Parathyroid adenoma (tissue), 2 donors: ENCODE data around the gene EXOG.

Experiments used
- H2AFZ ChIP-seq: fragments of 300-600 bp; sonication (generic); one replicate; pipeline ENCODE4 v1.7.0; 2017; ENCODE audit warnings: antibody characterized with exemption, mild to moderate bottlenecking
- H3K27ac ChIP-seq: fragments of 300-600 bp; sonication (generic); one replicate; pipeline ENCODE4 v1.7.0; 2017
- H3K27me3 ChIP-seq: fragments of 300-600 bp; sonication (generic); one replicate; pipeline ENCODE4 v1.7.0; 2017; ENCODE audit warnings: low read length; ENCODE audit not compliant: control insufficient read depth, insufficient read depth
- H3K36me3 ChIP-seq: fragments of 300-600 bp; sonication (generic); one replicate; pipeline ENCODE4 v1.7.0; 2017; ENCODE audit warnings: low read length; ENCODE audit not compliant: control insufficient read depth, insufficient read depth
- H3K4me1 ChIP-seq: fragments of 300-600 bp; sonication (generic); one replicate; pipeline ENCODE4 v1.7.0; 2017; ENCODE audit warnings: control low read depth
- H3K4me2 ChIP-seq: fragments of 300-600 bp; sonication (generic); one replicate; pipeline ENCODE4 v1.7.0; 2017; ENCODE audit warnings: low read length
- H3K4me3 ChIP-seq: fragments of 300-600 bp; sonication (generic); one replicate; pipeline ENCODE4 v1.7.0; 2017; ENCODE audit warnings: low read depth, low read length
- H3K79me2 ChIP-seq: fragments of 300-600 bp; sonication (generic); one replicate; pipeline ENCODE4 v1.7.0; 2017; ENCODE audit warnings: control low read depth
- H3K9ac ChIP-seq: fragments of 300-600 bp; sonication (generic); one replicate; pipeline ENCODE4 v1.7.0; 2017; ENCODE audit warnings: mild to moderate bottlenecking
- H3K9me3 ChIP-seq: fragments of 300-600 bp; sonication (generic); one replicate; pipeline ENCODE4 v1.7.0; 2017; ENCODE audit warnings: low read length; ENCODE audit not compliant: control insufficient read depth
- CTCF ChIP-seq: fragments of 300-600 bp; sonication (generic); IDR thresholded peaks from one replicate; pipeline ENCODE4 v1.7.0; 2017; ENCODE audit warnings: antibody characterized with exemption, mild to moderate bottlenecking
- donor health status: primary hyperparathyroidism.

The EXOG gene

GRCh38 chr3:38473229-38473628 is 22.9 kb upstream of the EXOG start:
- H3K79me2 ChIP-seq, result peaks cover 48% of the 10 kb centered on the region
- H2AFZ ChIP-seq, result no peak overlapping the region
- H3K9me3 ChIP-seq, result no peaks in the 10 kb centered on the region
- no peaks in the 10 kb centered on the region for H3K27me3 ChIP-seq
- H3K36me3 ChIP-seq, result no peaks in the 10 kb centered on the region
- no peak overlapping the region for H3K27ac ChIP-seq
- H3K9ac ChIP-seq, result no peak overlapping the region
- H3K4me3 ChIP-seq, result no peak overlapping the region
- TF ChIP-seq CTCF, result no peak
- H3K4me2 ChIP-seq, result no peak overlapping the region
- peaks cover 30% of the 10 kb centered on the region for H3K4me1 ChIP-seq

- H3K4me1 ChIP-seq, result peaks cover 20% of the 10 kb centered on the region
- no peaks in the 10 kb centered on the region for H3K9me3 ChIP-seq
- peaks cover 42% of the 10 kb centered on the region for H3K79me2 ChIP-seq
- no peak for TF ChIP-seq CTCF
- no peak overlapping the region for H3K9ac ChIP-seq
- H2AFZ ChIP-seq, result no peak overlapping the region
- no peaks in the 10 kb centered on the region for H3K36me3 ChIP-seq
- H3K4me2 ChIP-seq, result no peak overlapping the region
- H3K4me3 ChIP-seq, result no peak overlapping the region
- no peak overlapping the region for H3K27ac ChIP-seq
- H3K27me3 ChIP-seq, result no peaks in the 10 kb centered on the region
These were observed 21.1 kb upstream of the EXOG start for GRCh38 chr3:38474928-38475605.

- H3K9me3 ChIP-seq, result no peaks in the 10 kb centered on the region
- H3K36me3 ChIP-seq, result no peaks in the 10 kb centered on the region
- no peak overlapping the region for H3K9ac ChIP-seq
- no peak overlapping the region for H3K4me3 ChIP-seq
- H3K4me2 ChIP-seq, result no peak overlapping the region
- no peak for TF ChIP-seq CTCF
- no peak overlapping the region for H2AFZ ChIP-seq
- H3K4me1 ChIP-seq, result peaks cover 20% of the 10 kb centered on the region
- peaks cover 40% of the 10 kb centered on the region for H3K79me2 ChIP-seq
- H3K27me3 ChIP-seq, result no peaks in the 10 kb centered on the region
- no peak overlapping the region for H3K27ac ChIP-seq
These were observed 20.4 kb upstream of the EXOG start for GRCh38 chr3:38475716-38476115.

- Histone ChIP-seq H3K9ac (no peak overlapping the region), H3K36me3 (no peaks in the 10 kb centered on the region), H3K4me1 (peaks cover 18% of the 10 kb centered on the region), H3K27me3 (no peaks in the 10 kb centered on the region), H3K9me3 (no peaks in the 10 kb centered on the region), H2AFZ (no peak overlapping the region), H3K79me2 (peaks cover 40% of the 10 kb centered on the region), H3K4me3 (no peak overlapping the region), H3K27ac (no peak overlapping the region), H3K4me2 (no peak overlapping the region)
- no peak for TF ChIP-seq CTCF
These were observed 19.9 kb upstream of the EXOG start for GRCh38 chr3:38476157-38476756.
